HG03064 (cell line): Measurements from ENCODE around the gene BET1.

Experiments used
- ATAC-seq: cut with Tn5 transposase; IDR thresholded peaks from one replicate; pipeline ENCODE4 v1.9.1; 2021; ENCODE audit warnings: low read depth; ENCODE audit not compliant: unreplicated experiment

BET1 gene

DNA sequence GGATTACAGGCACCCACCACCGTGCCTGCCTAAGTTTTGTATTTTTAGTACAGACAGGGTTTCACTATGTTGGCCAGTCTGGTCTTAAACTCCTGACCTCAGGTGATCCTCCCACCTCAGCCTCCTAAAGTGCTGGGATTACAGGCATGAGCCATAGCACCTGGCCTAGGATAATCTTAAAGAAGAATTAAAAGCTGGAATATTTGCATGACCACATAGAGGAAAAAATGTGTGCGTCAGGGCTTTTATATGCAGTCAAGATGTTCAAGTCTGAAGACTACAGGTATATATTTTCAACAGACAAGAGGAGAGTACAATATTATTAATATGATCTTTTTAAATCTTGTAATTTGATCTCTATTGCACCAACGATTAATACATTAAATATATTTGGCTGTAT lies 43.2 kb downstream of the BET1 start:
- ATAC-seq, result no peak

DNA sequence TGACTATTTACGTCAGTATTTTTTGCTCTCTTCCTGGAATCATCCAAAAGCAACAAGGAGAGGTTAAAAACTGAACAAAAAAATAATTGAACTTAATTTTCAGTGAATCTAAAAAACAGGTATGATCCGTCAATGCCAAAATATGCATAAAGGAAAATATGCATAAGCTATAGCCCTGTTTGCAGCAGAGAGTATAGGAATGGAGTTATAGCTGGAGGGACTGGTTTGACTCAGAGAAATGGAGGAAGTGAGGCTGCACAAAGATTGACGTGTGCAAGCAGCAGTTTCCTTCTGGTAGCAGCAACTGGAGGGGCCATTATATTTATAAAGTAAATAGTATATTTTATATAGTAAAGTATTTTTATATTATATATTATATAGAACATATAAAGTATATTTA lies 45.5 kb downstream of the BET1 start:
- ATAC-seq, result no peak

DNA sequence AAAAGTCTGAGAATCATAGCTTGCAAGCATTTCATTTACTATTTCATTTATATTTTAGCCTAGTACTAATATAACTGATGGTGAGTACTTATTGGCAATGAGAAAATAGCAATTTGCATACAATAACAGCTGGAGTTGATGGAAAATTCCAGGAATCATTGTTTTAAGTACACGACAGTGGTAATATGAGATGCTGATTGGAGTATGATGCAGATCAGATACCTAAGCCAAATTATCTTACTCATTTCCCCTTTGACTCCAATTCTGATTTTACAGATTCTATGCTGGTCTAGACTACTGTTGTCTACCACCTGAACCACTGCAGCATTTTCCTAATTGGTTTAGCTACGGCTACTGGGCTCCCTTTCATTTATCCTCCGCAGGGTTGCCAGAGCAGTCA lies 45.9 kb downstream of the BET1 start:
- ATAC-seq, result no peak

DNA sequence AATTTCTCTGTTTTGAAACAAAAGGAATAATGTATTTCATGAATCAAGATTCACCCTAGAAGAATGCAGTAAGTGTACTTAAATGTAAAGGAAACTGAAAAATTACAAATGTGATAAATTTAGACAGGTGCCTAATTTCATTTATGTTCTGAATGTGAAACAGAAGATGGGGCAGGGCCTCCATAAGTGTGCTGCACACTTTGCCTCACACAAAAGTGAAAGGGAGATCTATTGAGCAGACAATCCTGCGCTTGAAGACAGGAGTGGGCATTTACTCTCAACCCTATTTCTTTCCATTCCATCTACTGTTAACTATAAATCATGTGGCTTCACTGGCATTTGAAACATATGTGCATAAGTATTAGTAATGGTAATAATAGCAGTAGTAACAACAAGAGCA lies 46.4 kb downstream of the BET1 start:
- ATAC-seq, result no peak

DNA sequence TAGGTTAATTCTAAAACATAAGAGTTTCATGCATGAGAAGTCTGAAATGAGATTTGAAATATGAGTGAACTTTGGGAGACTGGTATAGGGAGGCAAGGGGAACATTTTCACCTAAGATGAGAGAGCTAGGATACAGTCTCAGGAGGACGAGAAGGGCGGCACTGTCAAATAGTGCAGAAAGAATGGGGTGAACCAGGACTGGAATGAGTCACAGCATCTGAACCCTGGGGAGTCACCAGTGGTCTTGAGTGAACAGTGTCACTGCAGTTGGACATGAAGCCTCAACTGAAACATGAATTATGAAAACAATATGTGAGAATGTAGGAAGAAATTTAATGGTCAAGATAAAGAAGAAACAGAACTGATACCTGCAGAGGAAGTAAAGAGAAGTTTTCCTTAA lies 48.9 kb downstream of the BET1 start:
- ATAC-seq, result no peak

DNA sequence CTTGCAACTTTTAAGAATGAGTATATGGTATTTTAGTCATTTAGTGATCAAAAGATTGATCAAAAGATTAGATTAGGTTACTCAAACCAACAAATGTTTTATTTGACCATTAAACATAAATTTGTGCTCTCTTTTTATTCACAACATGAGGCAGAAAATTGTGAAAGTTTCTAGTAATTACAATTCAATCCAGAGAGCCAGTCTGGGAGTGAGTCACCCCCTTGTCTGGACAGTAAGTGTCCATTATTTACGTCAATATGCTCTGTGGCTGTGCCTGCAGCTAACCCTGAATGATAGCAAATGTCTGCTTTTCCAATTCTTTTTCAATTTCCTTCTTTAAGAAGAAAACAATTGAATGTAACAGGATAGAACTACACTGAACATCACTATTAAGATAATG lies 54.7 kb downstream of the BET1 start:
- ATAC-seq, result no peak

DNA sequence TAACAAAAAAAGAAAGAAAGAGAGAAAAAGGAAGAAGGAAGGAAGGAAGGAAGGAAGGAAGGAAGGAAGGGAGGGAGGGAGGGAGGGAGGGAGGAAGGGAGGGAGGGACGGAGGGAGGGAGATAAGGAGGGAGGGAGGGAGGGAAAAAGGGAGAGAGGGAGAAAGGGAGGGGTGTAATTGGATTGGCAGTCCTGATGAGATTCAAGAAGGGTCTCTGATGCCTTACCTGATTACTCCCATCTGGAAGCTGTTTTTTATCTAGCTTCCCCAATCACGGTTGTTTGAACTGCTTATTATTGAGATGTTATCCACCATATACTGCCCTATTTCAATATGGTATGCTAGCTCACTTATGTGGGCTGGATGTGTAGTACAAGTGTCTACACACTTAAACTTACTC lies 55.3 kb downstream of the BET1 start:
- no peak for ATAC-seq

DNA sequence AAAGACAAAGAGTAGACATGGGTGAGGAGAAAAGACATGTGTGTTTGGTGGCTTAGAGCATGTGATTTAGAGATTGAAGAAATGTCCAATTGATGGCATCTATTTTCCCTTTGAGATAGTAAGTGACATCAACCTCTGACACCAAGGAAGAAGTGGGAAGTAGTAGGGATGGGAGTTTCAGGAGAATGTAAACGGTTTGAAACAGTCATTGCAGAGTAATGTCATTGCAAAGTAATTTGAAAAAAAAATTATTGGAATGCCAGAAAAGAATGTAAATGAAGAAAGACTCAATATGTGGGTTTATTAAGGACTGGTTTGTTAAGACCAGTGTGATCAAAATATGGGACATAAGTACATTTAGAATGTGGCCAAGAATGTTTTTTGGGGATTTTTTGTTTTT lies 56.0 kb downstream of the BET1 start:
- ATAC-seq, result no peak

DNA sequence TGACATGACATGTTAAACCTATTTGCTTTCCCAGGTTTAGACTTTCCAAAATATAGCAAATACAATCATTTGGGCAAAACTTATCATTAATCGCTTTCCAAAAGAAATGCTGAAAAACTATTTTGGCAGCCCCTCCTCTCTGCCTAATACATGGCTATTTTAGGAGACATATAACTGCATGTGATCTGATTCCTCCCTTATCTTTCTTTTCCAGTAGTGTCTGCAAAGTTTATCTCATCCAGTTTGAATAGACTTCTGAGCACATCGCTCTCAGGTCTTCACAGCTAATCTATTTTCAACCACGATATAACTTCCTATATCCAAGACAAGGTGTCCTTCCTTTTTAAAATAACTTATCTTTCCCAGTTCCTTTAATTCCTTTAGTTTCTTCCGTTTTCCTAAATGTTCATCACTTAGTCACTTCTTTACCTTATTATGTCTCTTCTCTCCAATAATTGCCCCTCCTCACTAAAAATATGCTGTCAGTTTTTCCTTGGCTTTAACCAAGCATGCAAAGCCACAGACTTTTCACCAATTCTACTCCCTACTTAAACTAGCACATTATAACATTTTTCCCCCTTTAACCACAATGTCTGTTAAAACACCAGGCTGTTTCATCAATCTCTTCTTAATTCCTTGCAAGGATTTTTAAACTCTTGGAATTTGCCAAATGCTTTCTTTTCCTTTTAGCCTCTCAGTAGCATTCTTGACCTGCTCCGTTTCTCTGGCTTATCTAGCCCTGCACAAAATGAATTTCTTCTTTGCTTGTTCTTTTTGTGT lies 58.2 kb downstream of the BET1 start:
- no peak for ATAC-seq

DNA sequence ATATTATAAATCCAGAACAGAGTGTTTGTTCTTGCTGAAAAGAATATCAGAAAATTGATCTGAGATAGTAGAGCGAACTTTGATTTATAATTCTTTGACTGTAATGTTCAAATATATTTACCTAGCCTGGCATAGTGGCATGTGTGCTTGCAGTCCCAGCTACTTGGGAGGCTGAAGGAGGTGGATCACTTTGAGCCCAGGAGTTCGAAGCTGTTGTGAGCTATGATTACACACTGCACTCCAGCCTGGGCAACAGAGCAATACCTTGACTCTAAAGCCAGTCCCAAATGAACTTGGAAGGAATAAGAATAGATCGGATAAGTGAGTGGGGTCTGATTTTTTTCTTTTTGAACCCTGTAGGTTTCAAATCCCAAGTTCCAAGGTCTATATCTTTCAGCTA lies 59.1 kb downstream of the BET1 start:
- ATAC-seq, result no peak

DNA sequence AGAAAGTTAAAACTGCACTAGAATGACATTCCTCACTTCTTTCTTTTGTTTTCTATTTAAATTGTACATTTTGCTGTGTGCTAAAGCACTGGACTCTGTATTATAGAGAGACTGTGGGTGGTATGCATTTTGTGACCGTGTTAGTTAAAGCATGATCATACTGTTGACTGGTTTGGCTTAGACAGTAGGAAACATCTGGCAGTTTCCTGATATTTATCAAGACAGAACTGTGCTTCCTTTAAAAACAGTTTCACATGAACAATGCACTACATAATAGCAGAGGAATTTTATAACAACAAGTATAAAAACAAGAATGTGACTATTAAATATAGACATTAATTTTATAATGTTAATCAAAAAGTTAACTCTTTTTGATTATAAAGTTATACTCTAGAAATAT lies 59.5 kb downstream of the BET1 start:
- no peak for ATAC-seq

DNA sequence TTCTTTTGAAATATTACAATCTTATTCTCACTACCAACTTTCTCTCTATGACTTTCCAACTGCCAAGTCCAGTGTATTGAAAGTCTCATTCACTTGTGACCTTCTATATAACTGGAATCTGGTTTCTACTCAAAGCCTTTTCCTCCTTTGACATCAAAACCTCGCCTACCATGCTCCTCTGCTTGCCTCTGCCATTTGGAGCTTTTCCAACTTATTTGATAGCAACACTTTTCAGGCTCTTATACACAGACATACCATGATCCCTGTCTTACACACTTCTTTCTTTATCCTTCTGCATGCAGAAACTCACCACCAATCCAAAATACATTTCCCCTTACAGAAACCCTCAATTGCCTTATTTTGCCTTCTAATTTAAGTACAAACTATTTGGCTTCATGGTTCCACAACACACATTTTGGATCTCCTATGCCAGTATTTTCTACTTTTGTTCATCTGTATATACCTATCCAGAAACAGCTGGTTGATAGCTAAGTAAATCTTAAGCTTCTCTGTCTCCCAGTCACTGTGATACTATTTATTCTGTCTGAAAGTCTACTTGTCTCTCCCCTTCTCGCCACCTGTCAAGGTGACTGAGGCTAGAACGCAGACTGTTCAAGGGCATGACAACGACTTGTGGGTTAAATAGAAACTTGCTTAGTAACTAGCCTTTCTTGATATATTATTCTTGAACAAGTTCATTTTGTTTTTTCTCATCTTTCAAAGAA lies 60.2 kb downstream of the BET1 start:
- no peak for ATAC-seq
